ENCODE measurements around the gene CPN1.
A peak's percentile ranks its signal among the peaks of the same experiment; 100 is the strongest.

Gene CPN1

GRCh38 chr10:100061401-100061800, 20.3 kb downstream of the CPN1 start:
- ATAC-seq (replicated peaks): no peak
- Mint-ChIP-seq H3K4me3 (no peak overlapping the region), H3K27me3 (peaks cover 13 to 14% of the 10 kb centered on the region in 2 donors), H3K9me3 (no peaks in the 10 kb centered on the region), H3K27ac (no peak overlapping the region), H3K36me3 (no peaks in the 10 kb centered on the region), H3K4me1 (no peaks in the 10 kb centered on the region)
- DNase-seq: no peak

GRCh38 chr10:100057948-100058347, 23.7 kb downstream of the CPN1 start:
- peaks cover 8 to 11% of the 10 kb centered on the region in 2 donors for H3K27me3 Mint-ChIP-seq
- no peaks in the 10 kb centered on the region for H3K36me3 Mint-ChIP-seq
- no peaks in the 10 kb centered on the region for H3K9me3 Mint-ChIP-seq
- DNase-seq: no peak
- no peak overlapping the region for H3K4me3 Mint-ChIP-seq
- no peaks in the 10 kb centered on the region for H3K4me1 Mint-ChIP-seq
- ATAC-seq (replicated peaks): no peak
- no peak overlapping the region for H3K27ac Mint-ChIP-seq

GRCh38 chr10:100053686-100054460, 27.8 kb downstream of the CPN1 start:
- H3K9me3 Mint-ChIP-seq: no peaks in the 10 kb centered on the region
- peaks cover 8 to 20% of the 10 kb centered on the region in 2 donors for H3K27me3 Mint-ChIP-seq
- peak overlapping the region; percentile 20 for H3K27ac Mint-ChIP-seq
- H3K36me3 Mint-ChIP-seq: no peaks in the 10 kb centered on the region
- peaks cover 0 to 9% of the 10 kb centered on the region in 2 donors for H3K4me1 Mint-ChIP-seq
- DNase-seq (no peak), ATAC-seq (replicated peaks) (no peak)
- H3K4me3 Mint-ChIP-seq: no peak overlapping the region

GRCh38 chr10:100046021-100046486, 35.6 kb downstream of the CPN1 start:
- H3K36me3 Mint-ChIP-seq: no peaks in the 10 kb centered on the region
- ATAC-seq (replicated peaks): peak; percentile 93 to 94
- H3K27ac Mint-ChIP-seq: no peak overlapping the region
- H3K9me3 Mint-ChIP-seq: no peaks in the 10 kb centered on the region
- H3K4me1 Mint-ChIP-seq: peaks cover 4 to 26% of the 10 kb centered on the region in 2 donors
- DNase-seq: peak; percentile 53
- no peak overlapping the region for H3K4me3 Mint-ChIP-seq
- H3K27me3 Mint-ChIP-seq: peaks cover 3 to 4% of the 10 kb centered on the region in 2 donors

GRCh38 chr10:100045592-100045991, 36.1 kb downstream of the CPN1 start:
- DNase-seq (no peak), ATAC-seq (replicated peaks) (no peak)
- H3K9me3 Mint-ChIP-seq: no peaks in the 10 kb centered on the region
- peaks cover 4 to 26% of the 10 kb centered on the region in 2 donors for H3K4me1 Mint-ChIP-seq
- no peaks in the 10 kb centered on the region for H3K36me3 Mint-ChIP-seq
- H3K27ac Mint-ChIP-seq: no peak overlapping the region
- peaks cover 3 to 4% of the 10 kb centered on the region in 2 donors for H3K27me3 Mint-ChIP-seq
- H3K4me3 Mint-ChIP-seq: no peak overlapping the region

- H3K27ac Mint-ChIP-seq: no peak overlapping the region
- DNase-seq (no peak), ATAC-seq (replicated peaks) (no peak)
- no peaks in the 10 kb centered on the region for H3K36me3 Mint-ChIP-seq
- H3K9me3 Mint-ChIP-seq: no peaks in the 10 kb centered on the region
- H3K4me3 Mint-ChIP-seq: no peak overlapping the region
- peaks cover 0 to 3% of the 10 kb centered on the region in 2 donors for H3K27me3 Mint-ChIP-seq
- H3K4me1 Mint-ChIP-seq: peaks cover 7 to 17% of the 10 kb centered on the region in 2 donors
Observed at GRCh38 chr10:100043796-100044195, 37.9 kb downstream of the CPN1 start.

GRCh38 chr10:100043344-100043743, 38.3 kb downstream of the CPN1 start:
- peaks cover 12 to 22% of the 10 kb centered on the region in 2 donors for H3K4me1 Mint-ChIP-seq
- peaks cover 0 to 3% of the 10 kb centered on the region in 2 donors for H3K27me3 Mint-ChIP-seq
- H3K9me3 Mint-ChIP-seq: no peaks in the 10 kb centered on the region
- H3K27ac Mint-ChIP-seq: no peak overlapping the region
- no peaks in the 10 kb centered on the region for H3K36me3 Mint-ChIP-seq
- ATAC-seq (replicated peaks) (no peak), DNase-seq (no peak)
- no peak overlapping the region for H3K4me3 Mint-ChIP-seq

- H3K27ac Mint-ChIP-seq: no peak overlapping the region
- peaks cover 0 to 6% of the 10 kb centered on the region in 2 donors for H3K27me3 Mint-ChIP-seq
Observed at GRCh38 chr10:100041306-100042002, 40.2 kb downstream of the CPN1 start.

GRCh38 chr10:100038561-100039071, 43.1 kb downstream of the CPN1 start:
- H3K27me3 Mint-ChIP-seq: peaks cover 0 to 6% of the 10 kb centered on the region in 2 donors
- no peak overlapping the region for H3K4me3 Mint-ChIP-seq
- H3K4me1 Mint-ChIP-seq: peaks cover 9 to 12% of the 10 kb centered on the region in 2 donors
- H3K27ac Mint-ChIP-seq: no peak overlapping the region
- H3K36me3 Mint-ChIP-seq: no peaks in the 10 kb centered on the region
- no peaks in the 10 kb centered on the region for H3K9me3 Mint-ChIP-seq
- ATAC-seq (replicated peaks) (peak in 1 of 2 donors; percentile 53), DNase-seq (no peak)

More at GRCh38 chr10:100041306-100042002, 40.2 kb downstream of the CPN1 start:
- Mint-ChIP-seq H3K9me3 (no peaks in the 10 kb centered on the region), H3K4me3 (no peak overlapping the region), H3K36me3 (no peaks in the 10 kb centered on the region), H3K4me1 (peaks cover 13 to 28% of the 10 kb centered on the region in 2 donors)
- DNase-seq (no peak), ATAC-seq (replicated peaks) (no peak)

GRCh38 chr10:100037758-100038315, 43.8 kb downstream of the CPN1 start:
- DNase-seq (no peak), ATAC-seq (replicated peaks) (no peak)
- peaks cover 9 to 11% of the 10 kb centered on the region in 2 donors for H3K4me1 Mint-ChIP-seq
- H3K27ac Mint-ChIP-seq: no peak overlapping the region
- H3K4me3 Mint-ChIP-seq: no peak overlapping the region
- H3K9me3 Mint-ChIP-seq: no peaks in the 10 kb centered on the region
- no peaks in the 10 kb centered on the region for H3K36me3 Mint-ChIP-seq
- H3K27me3 Mint-ChIP-seq: peaks cover 0 to 6% of the 10 kb centered on the region in 2 donors

- Mint-ChIP-seq H3K27me3 (peaks cover 0 to 6% of the 10 kb centered on the region in 2 donors), H3K9me3 (no peaks in the 10 kb centered on the region), H3K4me3 (no peak overlapping the region), H3K4me1 (peaks cover 9 to 11% of the 10 kb centered on the region in 2 donors), H3K27ac (no peak overlapping the region), H3K36me3 (no peaks in the 10 kb centered on the region)
- DNase-seq: no peak
- ATAC-seq (replicated peaks): no peak
Observed at GRCh38 chr10:100036850-100037249, 44.8 kb downstream of the CPN1 start.

GRCh38 chr10:100033766-100034418, 47.8 kb downstream of the CPN1 start:
- Mint-ChIP-seq H3K9me3 (no peaks in the 10 kb centered on the region), H3K4me1 (peaks cover 7 to 11% of the 10 kb centered on the region in 2 donors), H3K4me3 (no peak overlapping the region), H3K36me3 (no peaks in the 10 kb centered on the region), H3K27me3 (peaks cover 0 to 6% of the 10 kb centered on the region in 2 donors), H3K27ac (peak overlapping the region; percentile 37)
- DNase-seq (no peak), ATAC-seq (replicated peaks) (no peak)

GRCh38 chr10:100027416-100027815, 54.3 kb downstream of the CPN1 start:
- Mint-ChIP-seq H3K4me1 (no peaks in the 10 kb centered on the region), H3K9me3 (peaks cover 5 to 6% of the 10 kb centered on the region in 2 donors), H3K27me3 (no peaks in the 10 kb centered on the region), H3K36me3 (peaks cover 5 to 6% of the 10 kb centered on the region in 2 donors), H3K4me3 (no peak overlapping the region), H3K27ac (no peak overlapping the region)
- DNase-seq (no peak), ATAC-seq (replicated peaks) (no peak)

GRCh38 chr10:100025576-100025975, 56.1 kb downstream of the CPN1 start:
- H3K36me3 Mint-ChIP-seq: peaks cover 5 to 6% of the 10 kb centered on the region in 2 donors
- ATAC-seq (replicated peaks) (no peak), DNase-seq (no peak)
- H3K27me3 Mint-ChIP-seq: no peaks in the 10 kb centered on the region
- H3K4me3 Mint-ChIP-seq: no peak overlapping the region
- peaks cover under 1 to 6% of the 10 kb centered on the region in 2 donors for H3K4me1 Mint-ChIP-seq
- peaks cover 5 to 6% of the 10 kb centered on the region in 2 donors for H3K9me3 Mint-ChIP-seq
- H3K27ac Mint-ChIP-seq: no peak overlapping the region

Measured in stimulated activated naive B cell treated with anti-CD40 and anti-IgM and Interleukin-4, amounts not matched to agents 10 μg/mL and 1 μg/mL and 100 μg/mL, for 72 hours (primary cell).